HCT116 (cell line): ENCODE results near the gene ADAMTS14. TPM values are rescaled to one million over a fixed set of nuclear protein-coding genes. Genes with fewer than 3 reads are reported as not detected.

ENCODE experiments used
- ATAC-seq: fragments of 200-7000 bp; cut with Tn5 transposase; 2 replicates; pipeline ENCODE4 v1.9.1; 2020; ENCODE audit warnings: mild to moderate bottlenecking, moderate library complexity
- BruUV-seq: library from RNA; stranded (reverse); fragments of 400-500 nt; replicated peaks from 2 replicates; lab custom pipeline; 2021; lab: Mats Ljungman, UMichigan
- CTCF ChIA-PET: fragments of 300-600 bp; sonication (Branson Sonifier 250); formaldehyde crosslinking; loops from one replicate; lab custom pipeline; 2021; ENCODE audit warnings: antibody characterized with exemption; lab: Charles Lee
- POLR2A ChIA-PET: fragments of 300-600, 350-600 bp; sonication (Branson Sonifier 250); formaldehyde crosslinking; loops from one replicate; lab custom pipeline; 2021; ENCODE audit warnings: antibody characterized with exemption; lab: Charles Lee
- RAD21 ChIA-PET, 2 experiments: fragments of 300-600 bp; sonication (Branson Sonifier 250); formaldehyde crosslinking; loops; one replicate each; lab custom pipeline; 2023; ENCODE audit warnings: low total read pairs in 2 of 2; ENCODE audit not compliant: uncharacterized antibody in 2 of 2, unreplicated experiment in 2 of 2, low non-redundant PET in 1 of 2; lab: Charles Lee
- DNase-seq: peaks from one replicate; pipeline ENCODE4 v3.0.0-alpha.2; 2010; ENCODE audit warnings: low read depth, low spot score
- H2AFZ ChIP-seq: fragments of 200-600 bp; shearing (Covaris generic), sonication (generic); 2 replicates; pipeline ENCODE4 v1.6.1; 2017; ENCODE audit warnings: low read depth, mixed run types, mixed read lengths, antibody characterized with exemption, low read length; ENCODE audit not compliant: poor library complexity, severe bottlenecking
- H3K27ac ChIP-seq: 2 replicates; pipeline ENCODE4 v1.5.1; 2012; ENCODE audit warnings: low read depth, low read length
- H3K27me3 ChIP-seq: fragments of 200-600 bp; sonication (generic); 2 replicates; pipeline ENCODE4 v1.6.1; 2016; ENCODE audit warnings: mixed run types, low read length, mixed read lengths; ENCODE audit not compliant: insufficient read depth
- H3K36me3 ChIP-seq, 2 experiments: fragments of 200-500 bp in 1 of 2; fragments of 200-600 bp in 1 of 2; sonication (Bioruptor generic) in 1 of 2; sonication (generic) in 1 of 2; 2 replicates each; pipeline versions ENCODE4 v1.5.1 to v1.6.1; 2014 to 2016; ENCODE audit warnings: low read length in 2 of 2, inconsistent platforms in 1 of 2, mixed read lengths in 1 of 2, mixed run types in 1 of 2; ENCODE audit not compliant: insufficient read depth in 2 of 2, control insufficient read depth in 1 of 2
- H3K4me1 ChIP-seq, 2 experiments: fragments of 200-600 bp in 1 of 2; sonication (generic) in 1 of 2; 2 replicates each; pipeline versions ENCODE4 v1.5.1 to v1.6.1; 2012 to 2017; ENCODE audit warnings: low read length in 2 of 2, inconsistent platforms in 1 of 2, mild to moderate bottlenecking in 1 of 2, mixed read lengths in 1 of 2, mixed run types in 1 of 2, moderate library complexity in 1 of 2; ENCODE audit not compliant: insufficient read depth in 2 of 2, control insufficient read depth in 1 of 2
- H3K4me2 ChIP-seq: fragments of 200-600 bp; sonication (generic); 2 replicates; pipeline ENCODE4 v1.6.1; 2017; ENCODE audit warnings: mixed run types, low read length, mixed read lengths
- H3K4me3 ChIP-seq, 2 experiments: fragments of 200-600 bp in 1 of 2; sonication (generic) in 1 of 2; replicated peaks in 1 of 2; 2 replicates each; pipeline ENCODE4 v1.5.1; 2011 to 2016; ENCODE audit warnings: low read length in 2 of 2, control low read depth in 1 of 2, low read depth in 1 of 2, mild to moderate bottlenecking in 1 of 2, mixed read lengths in 1 of 2, mixed run types in 1 of 2
- H3K79me2 ChIP-seq: fragments of 200-600 bp; sonication (generic); 2 replicates; pipeline ENCODE4 v1.6.1; 2017; ENCODE audit warnings: mild to moderate bottlenecking, mixed run types, low read length, moderate library complexity, mixed read lengths; ENCODE audit not compliant: insufficient read depth
- H3K9ac ChIP-seq: fragments of 200-600 bp; sonication (generic); 2 replicates; pipeline ENCODE4 v1.6.1; 2016; ENCODE audit warnings: low read length, mixed read lengths
- H3K9me2 ChIP-seq: fragments of 200-600 bp; sonication (generic), shearing (Covaris generic); 2 replicates; pipeline ENCODE4 v1.6.1; 2017; ENCODE audit warnings: mixed run types, mild to moderate bottlenecking, moderate library complexity; ENCODE audit not compliant: insufficient read depth
- H3K9me3 ChIP-seq, 2 experiments: fragments of 200-500 bp in 1 of 2; fragments of 200-600 bp in 1 of 2; sonication (Bioruptor generic) in 1 of 2; sonication (generic) in 1 of 2; 2 replicates each; pipeline ENCODE4 v1.6.1; 2014 to 2017; ENCODE audit warnings: low read length in 2 of 2, mixed read lengths in 2 of 2, inconsistent platforms in 1 of 2, low read depth in 1 of 2, mild to moderate bottlenecking in 1 of 2, mixed run types in 1 of 2, moderate library complexity in 1 of 2; ENCODE audit not compliant: control insufficient read depth in 1 of 2, insufficient read depth in 1 of 2
- H4K20me1 ChIP-seq: fragments of 200-600 bp; sonication (generic), shearing (Covaris generic); 2 replicates; pipeline ENCODE4 v1.6.1; 2017; ENCODE audit warnings: mixed run types, mild to moderate bottlenecking, moderate library complexity; ENCODE audit not compliant: insufficient read depth
- ELF1 ChIP-seq: IDR thresholded peaks from 2 replicates; pipeline ENCODE4 v1.6.1; 2012; ENCODE audit warnings: low read depth, borderline replicate concordance
- EZH2 ChIP-seq: fragments of 200-600 bp; sonication (generic); IDR thresholded peaks from 2 replicates; pipeline ENCODE4 v1.6.1; 2017; ENCODE audit warnings: antibody characterized with exemption, mixed run types
- RAD21 ChIP-seq: IDR thresholded peaks from 2 replicates; pipeline ENCODE4 v1.6.1; 2012; ENCODE audit warnings: low read depth, mild to moderate bottlenecking
- REST ChIP-seq: IDR thresholded peaks from 2 replicates; pipeline ENCODE4 v1.6.1; 2012; ENCODE audit warnings: low read depth
- SIN3A ChIP-seq: IDR thresholded peaks from 2 replicates; pipeline ENCODE4 v1.6.1; 2012; ENCODE audit warnings: low read depth
- SP1 ChIP-seq: IDR thresholded peaks from 2 replicates; pipeline ENCODE4 v1.6.1; 2012; ENCODE audit warnings: low read depth
- TCF7L2 ChIP-seq: IDR thresholded peaks from 2 replicates; pipeline ENCODE4 v1.7.0; 2011; ENCODE audit warnings: borderline replicate concordance, inconsistent platforms; ENCODE audit not compliant: insufficient read depth, insufficient read length; ENCODE audit errors: extremely low read depth
- YY1 ChIP-seq: IDR thresholded peaks from 2 replicates; pipeline ENCODE4 v1.6.1; 2011; ENCODE audit warnings: low read length, low read depth, moderate library complexity, mild to moderate bottlenecking; ENCODE audit not compliant: insufficient replicate concordance; ENCODE audit errors: extremely low read depth
- ZBTB33 ChIP-seq: IDR thresholded peaks from 2 replicates; pipeline ENCODE4 v1.6.1; 2011; ENCODE audit warnings: mild to moderate bottlenecking, low read length, moderate library complexity; ENCODE audit not compliant: insufficient replicate concordance; ENCODE audit errors: extremely low read depth
- ZNF274 ChIP-seq: fragments of 200-500 bp; sonication (Bioruptor generic); IDR thresholded peaks from 2 replicates; pipeline ENCODE4 v1.6.1; 2014; ENCODE audit warnings: mild to moderate bottlenecking, low read depth, low read length, inconsistent platforms
- intact Hi-C: fragments of 100-400 bp; cut with micrococcal nuclease; formaldehyde crosslinking; loops from 2 replicates; pipeline ENCODE4 v1.10.0; 2022
- total RNA-seq: library from RNA; stranded (reverse); gene quantifications from one replicate; pipeline ENCODE4 v1.2.1, GENCODE V29; 2021; ENCODE audit not compliant: unreplicated experiment
- TF ChIP-seq, protein P1 (sequence below), 3 experiments: fragments of 200-600 bp in 1 of 3; sonication (generic) in 1 of 3; IDR thresholded peaks in 2 of 3; conservative IDR thresholded peaks in 1 of 3; 2 replicates each; pipeline ENCODE4 v1.5.1; 2012 to 2017; ENCODE audit warnings: low read depth in 2 of 3, low read length in 2 of 3, antibody characterized with exemption in 1 of 3, borderline replicate concordance in 1 of 3, control low read depth in 1 of 3, mild to moderate bottlenecking in 1 of 3, mixed read lengths in 1 of 3, mixed run types in 1 of 3, moderate library complexity in 1 of 3; ENCODE audit not compliant: insufficient read depth in 1 of 3

ADAMTS14 gene
- total RNA-seq, 1 experiment from 2014 or later, result 13.2 TPM

- TF ChIP-seq, protein P1, sequence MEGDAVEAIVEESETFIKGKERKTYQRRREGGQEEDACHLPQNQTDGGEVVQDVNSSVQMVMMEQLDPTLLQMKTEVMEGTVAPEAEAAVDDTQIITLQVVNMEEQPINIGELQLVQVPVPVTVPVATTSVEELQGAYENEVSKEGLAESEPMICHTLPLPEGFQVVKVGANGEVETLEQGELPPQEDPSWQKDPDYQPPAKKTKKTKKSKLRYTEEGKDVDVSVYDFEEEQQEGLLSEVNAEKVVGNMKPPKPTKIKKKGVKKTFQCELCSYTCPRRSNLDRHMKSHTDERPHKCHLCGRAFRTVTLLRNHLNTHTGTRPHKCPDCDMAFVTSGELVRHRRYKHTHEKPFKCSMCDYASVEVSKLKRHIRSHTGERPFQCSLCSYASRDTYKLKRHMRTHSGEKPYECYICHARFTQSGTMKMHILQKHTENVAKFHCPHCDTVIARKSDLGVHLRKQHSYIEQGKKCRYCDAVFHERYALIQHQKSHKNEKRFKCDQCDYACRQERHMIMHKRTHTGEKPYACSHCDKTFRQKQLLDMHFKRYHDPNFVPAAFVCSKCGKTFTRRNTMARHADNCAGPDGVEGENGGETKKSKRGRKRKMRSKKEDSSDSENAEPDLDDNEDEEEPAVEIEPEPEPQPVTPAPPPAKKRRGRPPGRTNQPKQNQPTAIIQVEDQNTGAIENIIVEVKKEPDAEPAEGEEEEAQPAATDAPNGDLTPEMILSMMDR (IDR thresholded peaks at IDR 0.05 in 2 of 3, conservative IDR thresholded peaks at IDR 0.05 in 1 of 3; ENCODE audit: borderline replicate concordance in 1 of 3, insufficient read depth in 1 of 3, low read depth in 2 of 3, low read length in 2 of 3), result no peak
- no peak for TF ChIP-seq SIN3A
- no peak for TF ChIP-seq ZNF274
- TF ChIP-seq TCF7L2, result no peak
Measured at GRCh38 chr10:70704211-70704610, 31.9 kb downstream of the ADAMTS14 start (continued).

DNA sequence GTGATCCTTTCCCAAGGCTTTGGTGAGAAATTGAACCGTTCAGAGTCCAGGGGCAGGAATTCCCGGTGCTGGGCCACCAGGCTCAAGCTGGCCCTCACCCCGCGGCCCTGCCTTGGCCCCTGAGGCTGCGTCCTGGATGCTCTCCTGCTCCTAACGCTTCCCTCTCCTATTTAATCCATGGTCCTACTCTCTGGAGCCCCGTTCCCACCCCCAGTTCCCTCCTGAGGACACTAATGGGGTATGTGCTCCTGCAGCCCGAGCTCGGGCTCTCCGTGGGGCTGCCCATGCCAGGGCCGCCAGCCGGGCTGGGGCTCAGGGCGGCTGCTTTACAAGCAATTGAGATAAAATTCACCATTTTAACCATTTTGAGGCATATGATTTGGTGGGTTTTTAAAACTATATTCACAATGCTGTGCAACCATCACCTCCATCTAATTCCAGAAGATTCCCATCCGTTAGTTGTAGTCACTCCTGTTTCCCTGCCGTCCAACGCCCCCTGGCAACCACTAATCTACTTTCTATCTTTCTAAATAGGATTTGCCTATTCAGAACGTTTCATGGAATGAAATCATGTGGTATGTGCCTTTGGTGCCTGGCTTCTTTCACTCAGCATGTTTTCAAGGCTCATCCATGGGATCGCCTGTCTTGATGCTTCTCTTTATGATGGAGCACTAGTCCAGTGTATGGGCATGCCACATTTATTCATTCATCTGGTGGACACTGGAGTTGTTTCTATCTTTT is 33.0 kb downstream of the ADAMTS14 start:
- Histone ChIP-seq H3K79me2 (no peaks in the 10 kb centered on the region), H3K9me3 (no peaks in the 10 kb centered on the region), H3K4me1 (peaks cover 0 to 1% of the 10 kb centered on the region in 2 experiments; a peak in 2 of 4 replicates), H3K27me3 (no peaks in the 10 kb centered on the region), H4K20me1 (no peaks in the 10 kb centered on the region), H3K9me2 (no peaks in the 10 kb centered on the region), H3K4me3 (no peak overlapping the region), H3K9ac (no peak overlapping the region), H3K27ac (no peak overlapping the region), H3K36me3 (peaks cover 3 to 31% of the 10 kb centered on the region in 2 experiments; a peak in 1 of 4 replicates), H3K4me2 (no peak overlapping the region), H2AFZ (no peak overlapping the region)
- ATAC-seq (no peak), DNase-seq (no peak)
- CTCF ChIA-PET, result no interaction called here
- RAD21 ChIA-PET, result no interaction called here
- POLR2A ChIA-PET, result no interaction called here
- TF ChIP-seq REST, result no peak
- TF ChIP-seq RAD21, result no peak
- TF ChIP-seq EZH2, result no peak
- TF ChIP-seq ZBTB33, result no peak
- TF ChIP-seq ELF1, result no peak
- no peak for TF ChIP-seq YY1
- TF ChIP-seq SP1, result no peak
- BruUV-seq, result no TSS peak
- intact Hi-C loops, result no loop called here
